A673 (cell line): ENCODE data around the gene EVA1A. TPM values are rescaled to one million over a fixed set of nuclear protein-coding genes. Genes with fewer than 3 reads are reported as not detected.

Experiments
- BruUV-seq: library from RNA; stranded (reverse); fragments of 400-500 nt; replicated peaks from 2 replicates; lab custom pipeline; 2021; lab: Mats Ljungman, UMichigan
- CTCF ChIA-PET: fragments of 300-600 bp; sonication (Branson Sonifier 250); formaldehyde crosslinking; loops from one replicate; lab custom pipeline; 2022; ENCODE audit warnings: antibody characterized with exemption; lab: Charles Lee
- POLR2A ChIA-PET: fragments of 300-600 bp; sonication (Branson Sonifier 250); formaldehyde crosslinking; loops from one replicate; lab custom pipeline; 2022; ENCODE audit warnings: antibody characterized with exemption; ENCODE audit not compliant: low non-redundant PET; lab: Charles Lee
- DNase-seq: peaks from one replicate; pipeline ENCODE4 v3.0.0-alpha.2; 2015; ENCODE audit warnings: low spot score
- H3K27ac ChIP-seq: fragments of 200-600 bp; sonication (generic); 2 replicates; pipeline ENCODE4 v1.5.1; 2016; ENCODE audit warnings: mixed run types, low read depth, mild to moderate bottlenecking, mixed read lengths, antibody characterized with exemption, low read length; ENCODE audit not compliant: poor library complexity, severe bottlenecking
- H3K27me3 ChIP-seq: fragments of 200-600 bp; sonication (generic); replicated peaks from 2 replicates; pipeline ENCODE4 v1.6.1; 2017; ENCODE audit warnings: mixed run types, low read depth, mild to moderate bottlenecking, mixed read lengths, antibody characterized with exemption, low read length; ENCODE audit not compliant: insufficient read depth, poor library complexity
- H3K36me3 ChIP-seq: fragments of 200-600 bp; sonication (generic); 2 replicates; pipeline ENCODE4 v1.6.1; 2016; ENCODE audit warnings: mixed run types, mild to moderate bottlenecking, mixed read lengths, antibody characterized with exemption, low read length; ENCODE audit not compliant: insufficient read depth, poor library complexity, severe bottlenecking
- H3K4me1 ChIP-seq: fragments of 200-600 bp; sonication (generic); 2 replicates; pipeline ENCODE4 v1.6.1; 2017; ENCODE audit warnings: mixed run types, mild to moderate bottlenecking, mixed read lengths, antibody characterized with exemption, low read length; ENCODE audit not compliant: insufficient read depth, poor library complexity, severe bottlenecking
- H3K4me3 ChIP-seq: fragments of 200-600 bp; sonication (generic); 2 replicates; pipeline ENCODE4 v1.5.1; 2016; ENCODE audit warnings: low read depth, mixed run types, mild to moderate bottlenecking, mixed read lengths, low read length; ENCODE audit not compliant: poor library complexity, severe bottlenecking
- H3K9me3 ChIP-seq: fragments of 200-600 bp; sonication (generic); 2 replicates; pipeline ENCODE4 v1.6.1; 2016; ENCODE audit warnings: mixed run types, low read depth, mild to moderate bottlenecking, mixed read lengths, antibody characterized with exemption, low read length; ENCODE audit not compliant: poor library complexity, severe bottlenecking
- CTCF ChIP-seq: fragments of 300-800, 200-600 bp; sonication (generic); conservative IDR thresholded peaks from 2 replicates; pipeline ENCODE4 v1.5.1; 2017; ENCODE audit warnings: low read depth, mild to moderate bottlenecking, antibody characterized with exemption, low read length, moderate library complexity, mixed read lengths
- EZH2 ChIP-seq: fragments of 200-600 bp; sonication (generic); IDR thresholded peaks from 2 replicates; pipeline ENCODE4 v1.6.1; 2017; ENCODE audit warnings: borderline replicate concordance, low read depth, mild to moderate bottlenecking, mixed read lengths, antibody characterized with exemption, low read length; ENCODE audit not compliant: poor library complexity, severe bottlenecking
- intact Hi-C: fragments of 100-400 bp; cut with micrococcal nuclease; formaldehyde crosslinking; loops from one replicate; pipeline ENCODE4 v1.10.0; 2022; ENCODE audit not compliant: unreplicated experiment
- total RNA-seq: library from RNA; stranded (reverse); gene quantifications from 2 replicates; pipeline ENCODE4 v1.2.3, GENCODE V29; 2021

The EVA1A gene
- total RNA-seq, 1 experiment from 2014 or later: 4.3 TPM

DNA sequence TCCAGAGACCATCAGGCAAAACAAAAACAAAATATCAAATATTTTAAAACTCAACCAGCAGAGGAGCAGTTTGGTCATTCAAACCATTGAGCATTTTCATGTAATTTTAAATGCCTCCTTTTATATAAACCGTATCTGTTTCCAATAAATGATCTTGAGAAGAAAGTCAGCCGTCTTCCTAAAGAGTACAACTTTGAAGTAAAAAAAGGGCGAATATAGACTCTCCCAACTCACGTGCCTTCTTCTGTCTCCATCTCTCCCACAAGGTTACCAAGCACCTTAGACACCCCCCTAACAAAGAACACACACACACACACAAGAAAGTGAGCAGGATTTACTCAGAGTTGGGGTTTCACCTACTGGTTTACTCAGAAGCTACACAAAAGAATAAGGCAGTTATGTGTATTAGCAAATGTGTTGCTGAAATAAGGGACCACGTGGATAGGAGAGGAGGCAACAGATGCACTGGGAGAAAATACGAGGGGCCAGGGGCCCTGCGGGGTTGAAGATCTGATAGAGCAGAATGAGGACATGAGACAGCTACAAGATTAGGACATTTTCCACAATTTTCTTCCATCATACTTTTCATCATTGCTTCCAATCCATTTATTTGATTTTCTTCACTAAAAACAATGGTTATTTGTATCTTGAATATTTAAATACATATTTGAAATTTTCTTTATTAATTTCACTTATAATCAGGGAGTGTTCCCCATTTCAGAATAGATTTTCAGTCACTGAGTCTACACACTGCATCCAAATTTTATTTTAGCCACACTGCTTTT lies 45.0 kb downstream of the EVA1A start:
- no peaks in the 10 kb centered on the region for H3K36me3 ChIP-seq
- TF ChIP-seq CTCF: no peak
- TF ChIP-seq EZH2: no peak
- POLR2A ChIA-PET: no interaction called here
- H3K27me3 ChIP-seq: no peaks in the 10 kb centered on the region
- CTCF ChIA-PET: no interaction called here
- DNase-seq: no peak
- peaks cover 12% of the 10 kb centered on the region for H3K9me3 ChIP-seq
- H3K4me1 ChIP-seq: no peaks in the 10 kb centered on the region
- H3K27ac ChIP-seq: no peak overlapping the region
- H3K4me3 ChIP-seq: no peak overlapping the region
- no TSS peak for BruUV-seq
- intact Hi-C loops: no loop called here

- TF ChIP-seq CTCF: no peak
- no peak for TF ChIP-seq EZH2
- POLR2A ChIA-PET: no interaction called here
- H3K27ac ChIP-seq: no peak overlapping the region
- no peak overlapping the region for H3K4me3 ChIP-seq
- DNase-seq: no peak
- H3K27me3 ChIP-seq: no peaks in the 10 kb centered on the region
- intact Hi-C loops: no loop called here
- CTCF ChIA-PET: no interaction called here
- no TSS peak for BruUV-seq
- H3K9me3 ChIP-seq: peaks cover 12% of the 10 kb centered on the region
- no peaks in the 10 kb centered on the region for H3K4me1 ChIP-seq
- H3K36me3 ChIP-seq: no peaks in the 10 kb centered on the region
These were observed 47.0 kb downstream of the EVA1A start for GRCh38 chr2:75513616-75514170.

DNA sequence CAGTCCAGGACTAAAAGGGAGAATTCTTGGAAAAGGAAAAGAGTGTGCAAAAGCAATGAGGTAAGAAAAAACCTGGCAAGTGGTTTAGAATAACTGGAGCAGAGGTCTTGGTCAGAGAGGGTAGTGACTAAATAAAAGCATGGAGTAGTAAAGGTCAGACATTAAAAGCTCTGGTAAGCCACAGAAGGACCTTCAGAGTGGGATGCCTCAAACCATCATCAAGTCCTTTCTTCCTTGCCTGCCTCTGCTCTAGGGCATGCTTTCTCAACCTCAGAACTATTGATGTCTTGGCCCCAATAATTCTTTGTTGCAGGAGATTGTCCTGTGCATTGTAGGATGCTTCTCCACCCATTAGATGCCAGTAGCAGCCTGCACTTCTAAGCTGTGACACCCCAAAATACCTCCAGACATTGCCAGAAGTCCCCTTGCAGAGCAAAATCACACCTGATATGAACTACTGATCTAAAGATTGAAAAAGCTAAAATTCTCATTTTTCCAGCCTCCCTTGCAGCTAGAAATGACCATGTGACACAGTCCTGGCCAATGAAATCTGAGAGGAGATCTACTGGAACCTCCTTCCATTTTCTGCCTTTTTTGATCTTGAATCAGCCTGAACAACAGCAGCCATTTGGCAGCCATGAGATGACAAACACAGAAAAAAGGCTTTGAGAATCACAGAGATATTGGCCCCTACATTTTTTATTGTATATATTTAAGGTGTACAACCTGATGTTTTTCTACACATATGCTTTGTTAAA lies 48.1 kb downstream of the EVA1A start:
- H3K27ac ChIP-seq: no peak overlapping the region
- ChIA-PET CTCF (no interaction called here), POLR2A (no interaction called here)
- peaks cover 12% of the 10 kb centered on the region for H3K9me3 ChIP-seq
- intact Hi-C loops: no loop called here
- H3K36me3 ChIP-seq: no peaks in the 10 kb centered on the region
- no peak for DNase-seq
- H3K4me1 ChIP-seq: no peaks in the 10 kb centered on the region
- BruUV-seq: no TSS peak
- H3K4me3 ChIP-seq: no peak overlapping the region
- TF ChIP-seq CTCF (no peak), EZH2 (no peak)
- H3K27me3 ChIP-seq: no peaks in the 10 kb centered on the region
